Thoracic aorta (tissue), 2 donors: ENCODE results near the gene LYRM7. TPM values are rescaled to one million over a fixed set of nuclear protein-coding genes. Genes with fewer than 3 reads are reported as not detected.

Experiments
- ATAC-seq: fragments of 150-250 bp; one replicate; pipeline ENCODE4 v1.8.0; 2017; ENCODE audit warnings: low read depth; ENCODE audit not compliant: insufficient number of reproducible peaks, low FRiP score
- DNase-seq: peaks from one replicate; pipeline ENCODE4 v3.0.0-alpha.2; 2020; ENCODE audit warnings: low spot score
- H3K27ac ChIP-seq, 2 donors: fragments of 200-600 bp; sonication (generic); 1 replicate in 1 of 2; 2 replicates in 1 of 2; pipeline ENCODE4 v1.5.1; 2016; ENCODE audit warnings: mild to moderate bottlenecking in 2 of 2, moderate library complexity in 2 of 2
- H3K27me3 ChIP-seq: fragments of 200-600 bp; sonication (generic); replicated peaks from 2 replicates; pipeline ENCODE4 v1.6.0; 2016; ENCODE audit warnings: mild to moderate bottlenecking; ENCODE audit not compliant: insufficient read depth
- H3K36me3 ChIP-seq: fragments of 200-600 bp; sonication (generic); one replicate; pipeline ENCODE4 v1.5.1; 2016
- H3K4me1 ChIP-seq, 2 donors: fragments of 200-600 bp; sonication (generic); 1 replicate in 1 of 2; 2 replicates in 1 of 2; pipeline versions ENCODE4 v1.5.1 to v1.6.0; 2016; ENCODE audit warnings: low read depth in 2 of 2, mild to moderate bottlenecking in 1 of 2; ENCODE audit not compliant: control insufficient read depth in 1 of 2
- H3K4me3 ChIP-seq: fragments of 200-600 bp; sonication (generic); 2 replicates; pipeline ENCODE4 v1.5.1; 2016; ENCODE audit warnings: mild to moderate bottlenecking
- H3K9me3 ChIP-seq: fragments of 200-600 bp; sonication (generic); 2 replicates; pipeline ENCODE4 v1.5.1; 2016
- total RNA-seq, 2 donors: library from RNA; depleted of rRNA; stranded (reverse); fragments of >200 nt; gene quantifications; one replicate each; pipeline versions ENCODE4 v1.1.0 to v1.2.3, GENCODE V29; 2016
- TF ChIP-seq, protein P1 (sequence below): fragments of 200-600 bp; sonication (generic); IDR thresholded peaks from one replicate; pipeline ENCODE4 v1.5.1; 2019; ENCODE audit warnings: antibody characterized with exemption

LYRM7 gene
- total RNA-seq, 2 donors from 2014 or later, result 3.2 to 5.2 TPM

- Histone ChIP-seq H3K27ac (no peak overlapping the region), H3K4me3 (no peak overlapping the region), H3K9me3 (no peaks in the 10 kb centered on the region), H3K27me3 (no peaks in the 10 kb centered on the region), H3K36me3 (no peaks in the 10 kb centered on the region), H3K4me1 (peaks cover 0 to 4% of the 10 kb centered on the region in 2 donors)
- DNase-seq (no peak), ATAC-seq (no peak)
- TF ChIP-seq, protein P1, sequence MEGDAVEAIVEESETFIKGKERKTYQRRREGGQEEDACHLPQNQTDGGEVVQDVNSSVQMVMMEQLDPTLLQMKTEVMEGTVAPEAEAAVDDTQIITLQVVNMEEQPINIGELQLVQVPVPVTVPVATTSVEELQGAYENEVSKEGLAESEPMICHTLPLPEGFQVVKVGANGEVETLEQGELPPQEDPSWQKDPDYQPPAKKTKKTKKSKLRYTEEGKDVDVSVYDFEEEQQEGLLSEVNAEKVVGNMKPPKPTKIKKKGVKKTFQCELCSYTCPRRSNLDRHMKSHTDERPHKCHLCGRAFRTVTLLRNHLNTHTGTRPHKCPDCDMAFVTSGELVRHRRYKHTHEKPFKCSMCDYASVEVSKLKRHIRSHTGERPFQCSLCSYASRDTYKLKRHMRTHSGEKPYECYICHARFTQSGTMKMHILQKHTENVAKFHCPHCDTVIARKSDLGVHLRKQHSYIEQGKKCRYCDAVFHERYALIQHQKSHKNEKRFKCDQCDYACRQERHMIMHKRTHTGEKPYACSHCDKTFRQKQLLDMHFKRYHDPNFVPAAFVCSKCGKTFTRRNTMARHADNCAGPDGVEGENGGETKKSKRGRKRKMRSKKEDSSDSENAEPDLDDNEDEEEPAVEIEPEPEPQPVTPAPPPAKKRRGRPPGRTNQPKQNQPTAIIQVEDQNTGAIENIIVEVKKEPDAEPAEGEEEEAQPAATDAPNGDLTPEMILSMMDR, result no peak
Measured at GRCh38 chr5:131204964-131205363, 34.2 kb downstream of the LYRM7 start.

DNA sequence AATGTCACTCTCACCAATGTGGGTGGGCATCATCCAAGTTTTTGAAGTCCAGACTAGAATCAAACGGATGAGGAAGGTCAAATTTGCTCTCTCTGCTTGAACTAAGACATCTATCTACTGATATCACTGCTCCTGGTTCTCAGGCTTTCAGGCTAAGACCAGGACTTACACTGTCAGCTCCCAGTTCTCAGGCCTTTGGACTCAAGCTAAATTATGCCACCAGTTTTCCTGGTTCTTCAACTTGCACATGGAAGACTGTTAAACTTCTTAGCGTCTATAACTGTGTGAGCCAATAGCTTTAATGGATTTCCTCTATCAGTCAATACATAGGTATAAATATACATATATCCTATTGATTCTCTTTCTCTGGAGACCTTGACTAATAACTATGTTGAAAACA lies 35.3 kb downstream of the LYRM7 start:
- Histone ChIP-seq H3K4me3 (no peak overlapping the region), H3K9me3 (no peaks in the 10 kb centered on the region), H3K27ac (no peak overlapping the region), H3K4me1 (peaks cover 0 to 4% of the 10 kb centered on the region in 2 donors), H3K36me3 (no peaks in the 10 kb centered on the region), H3K27me3 (no peaks in the 10 kb centered on the region)
- TF ChIP-seq, protein P1, result no peak
- DNase-seq (no peak), ATAC-seq (no peak)

GRCh38 chr5:131206772-131207171 lies 36.0 kb downstream of the LYRM7 start:
- DNase-seq, result no peak
- Histone ChIP-seq H3K4me1 (peaks cover 0 to 4% of the 10 kb centered on the region in 2 donors), H3K36me3 (no peaks in the 10 kb centered on the region), H3K27ac (no peak overlapping the region), H3K9me3 (no peaks in the 10 kb centered on the region), H3K27me3 (no peaks in the 10 kb centered on the region), H3K4me3 (no peak overlapping the region)
- no peak for ATAC-seq
- TF ChIP-seq, protein P1, result no peak

DNA sequence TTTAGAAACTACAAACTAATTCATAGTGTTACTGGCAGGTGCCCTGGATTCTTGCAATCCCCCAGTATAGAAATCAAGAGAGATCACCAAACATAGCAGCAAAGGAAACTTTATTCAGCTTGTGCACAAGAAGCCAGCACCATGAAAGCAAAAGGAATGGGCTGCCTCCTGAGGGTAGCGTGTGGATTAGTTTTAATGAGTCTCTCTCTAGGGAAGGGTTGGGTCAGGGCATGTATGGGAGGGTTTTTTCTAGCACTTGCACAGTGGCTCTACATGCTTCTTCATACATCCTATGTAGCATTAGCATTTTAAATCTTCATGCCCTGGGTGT lies 38.4 kb downstream of the LYRM7 start:
- ATAC-seq (no peak), DNase-seq (no peak)
- Histone ChIP-seq H3K27ac (no peak overlapping the region), H3K4me3 (no peak overlapping the region), H3K4me1 (peaks cover under 1 to 4% of the 10 kb centered on the region in 2 donors), H3K9me3 (no peaks in the 10 kb centered on the region), H3K27me3 (no peaks in the 10 kb centered on the region), H3K36me3 (no peaks in the 10 kb centered on the region)
- TF ChIP-seq, protein P1, result no peak

GRCh38 chr5:131209506-131210150 lies 38.9 kb downstream of the LYRM7 start:
- Histone ChIP-seq H3K27ac (no peak overlapping the region), H3K9me3 (no peaks in the 10 kb centered on the region), H3K36me3 (no peaks in the 10 kb centered on the region), H3K4me3 (no peak overlapping the region), H3K27me3 (no peaks in the 10 kb centered on the region), H3K4me1 (peaks cover 4 to 5% of the 10 kb centered on the region in 2 donors)
- TF ChIP-seq, protein P1, result no peak
- no peak for ATAC-seq
- DNase-seq, result no peak
